C4-2B (cell line): ENCODE measurements around the gene CEP250.

Experiments used
- H3K27ac ChIP-seq: fragments of 450-650 bp; 2 replicates; pipeline ENCODE4 v1.5.1; 2017
- ZFX ChIP-seq: fragments of 450-650 bp; IDR thresholded peaks from 2 replicates; pipeline ENCODE4 v1.6.1; 2017
- TF ChIP-seq, protein P1 (sequence below): fragments of 450-650 bp; conservative IDR thresholded peaks from 2 replicates; pipeline ENCODE4 v1.5.1; 2017; ENCODE audit warnings: mild to moderate bottlenecking

The CEP250 gene

DNA sequence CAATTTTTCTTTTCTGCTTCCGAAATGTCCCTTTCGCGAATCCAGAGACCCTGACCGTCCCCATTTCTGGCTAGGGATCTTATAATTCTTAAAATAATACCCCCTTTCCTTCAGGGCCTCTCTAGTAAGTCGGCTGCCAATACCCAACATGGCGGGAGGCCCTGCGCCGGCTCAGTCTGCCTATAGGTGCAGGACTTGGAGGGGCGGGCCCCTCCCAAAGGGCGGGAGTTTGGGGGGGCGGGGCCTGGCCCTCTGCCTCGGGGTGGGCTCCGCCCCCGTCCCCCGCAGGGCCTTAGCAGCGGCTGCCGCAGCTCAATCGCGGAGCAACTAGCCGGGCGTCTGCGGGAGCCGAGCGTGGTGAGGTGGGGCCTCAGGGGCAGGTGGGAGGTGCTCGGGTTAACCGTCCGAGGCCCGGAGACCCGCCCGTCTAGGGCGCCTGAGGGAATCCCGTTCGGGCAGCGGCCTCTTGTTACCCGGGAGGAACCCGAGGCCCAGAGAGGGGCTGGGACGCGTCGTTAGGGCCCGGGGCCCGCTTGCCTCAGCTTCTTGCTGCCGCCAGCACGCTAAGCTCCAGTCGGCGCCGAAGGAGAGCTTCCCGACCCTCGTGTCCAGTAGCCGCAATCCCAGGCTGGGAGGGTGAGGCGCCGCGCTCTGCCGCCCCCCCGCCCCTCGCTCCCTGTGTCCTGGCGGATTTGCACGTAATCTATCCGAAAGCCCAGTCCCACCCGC lies at the start of gene CEP250:
TSS of gene CEP250 (plus strand) at position 718 of the 729 bp plus-strand sequence. CDS start 6,770 bp downstream, outside the sequence.
- peak; percentile 86 for TF ChIP-seq ZFX
- TF ChIP-seq, protein P1, sequence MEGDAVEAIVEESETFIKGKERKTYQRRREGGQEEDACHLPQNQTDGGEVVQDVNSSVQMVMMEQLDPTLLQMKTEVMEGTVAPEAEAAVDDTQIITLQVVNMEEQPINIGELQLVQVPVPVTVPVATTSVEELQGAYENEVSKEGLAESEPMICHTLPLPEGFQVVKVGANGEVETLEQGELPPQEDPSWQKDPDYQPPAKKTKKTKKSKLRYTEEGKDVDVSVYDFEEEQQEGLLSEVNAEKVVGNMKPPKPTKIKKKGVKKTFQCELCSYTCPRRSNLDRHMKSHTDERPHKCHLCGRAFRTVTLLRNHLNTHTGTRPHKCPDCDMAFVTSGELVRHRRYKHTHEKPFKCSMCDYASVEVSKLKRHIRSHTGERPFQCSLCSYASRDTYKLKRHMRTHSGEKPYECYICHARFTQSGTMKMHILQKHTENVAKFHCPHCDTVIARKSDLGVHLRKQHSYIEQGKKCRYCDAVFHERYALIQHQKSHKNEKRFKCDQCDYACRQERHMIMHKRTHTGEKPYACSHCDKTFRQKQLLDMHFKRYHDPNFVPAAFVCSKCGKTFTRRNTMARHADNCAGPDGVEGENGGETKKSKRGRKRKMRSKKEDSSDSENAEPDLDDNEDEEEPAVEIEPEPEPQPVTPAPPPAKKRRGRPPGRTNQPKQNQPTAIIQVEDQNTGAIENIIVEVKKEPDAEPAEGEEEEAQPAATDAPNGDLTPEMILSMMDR: no peak
- peak within 1 kb of the TSS; percentile 85 for H3K27ac ChIP-seq

DNA sequence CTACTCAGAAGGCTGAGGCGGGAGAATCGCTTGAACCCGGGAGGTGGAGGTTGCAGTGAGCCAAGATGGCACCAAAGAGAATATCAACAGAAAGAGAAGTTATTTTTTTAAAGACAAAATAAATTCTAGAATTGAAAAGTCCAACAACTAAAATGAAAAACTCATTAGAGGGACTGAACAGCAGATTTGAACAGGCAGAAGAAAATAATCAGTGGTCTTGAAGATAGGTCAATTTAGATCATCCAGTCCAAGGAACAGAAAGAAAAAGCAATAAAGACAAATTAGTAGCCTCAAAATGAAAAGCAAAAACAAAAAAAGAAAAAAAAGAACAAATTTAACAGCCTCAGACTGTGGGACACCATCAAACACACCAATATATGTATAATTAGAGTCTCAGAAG lies 49.6 kb upstream of the CEP250 start:
- H3K27ac ChIP-seq: no peak overlapping the region
- TF ChIP-seq, protein P1: no peak
- TF ChIP-seq ZFX: no peak

- H3K27ac ChIP-seq: no peak overlapping the region
- no peak for TF ChIP-seq ZFX
- TF ChIP-seq, protein P1: no peak
Observed at GRCh38 chr20:35408270-35408669, 47.1 kb upstream of the CEP250 start.

- no peak overlapping the region for H3K27ac ChIP-seq
- TF ChIP-seq ZFX: no peak
- TF ChIP-seq, protein P1: no peak
Observed at GRCh38 chr20:35409542-35409941, 45.9 kb upstream of the CEP250 start.

- no peak overlapping the region for H3K27ac ChIP-seq
- TF ChIP-seq, protein P1: no peak
- no peak for TF ChIP-seq ZFX
Observed at GRCh38 chr20:35410613-35411012, 44.8 kb upstream of the CEP250 start.

GRCh38 chr20:35421322-35421721 lies 34.1 kb upstream of the CEP250 start:
- no peak overlapping the region for H3K27ac ChIP-seq
- no peak for TF ChIP-seq ZFX
- TF ChIP-seq, protein P1: no peak

DNA sequence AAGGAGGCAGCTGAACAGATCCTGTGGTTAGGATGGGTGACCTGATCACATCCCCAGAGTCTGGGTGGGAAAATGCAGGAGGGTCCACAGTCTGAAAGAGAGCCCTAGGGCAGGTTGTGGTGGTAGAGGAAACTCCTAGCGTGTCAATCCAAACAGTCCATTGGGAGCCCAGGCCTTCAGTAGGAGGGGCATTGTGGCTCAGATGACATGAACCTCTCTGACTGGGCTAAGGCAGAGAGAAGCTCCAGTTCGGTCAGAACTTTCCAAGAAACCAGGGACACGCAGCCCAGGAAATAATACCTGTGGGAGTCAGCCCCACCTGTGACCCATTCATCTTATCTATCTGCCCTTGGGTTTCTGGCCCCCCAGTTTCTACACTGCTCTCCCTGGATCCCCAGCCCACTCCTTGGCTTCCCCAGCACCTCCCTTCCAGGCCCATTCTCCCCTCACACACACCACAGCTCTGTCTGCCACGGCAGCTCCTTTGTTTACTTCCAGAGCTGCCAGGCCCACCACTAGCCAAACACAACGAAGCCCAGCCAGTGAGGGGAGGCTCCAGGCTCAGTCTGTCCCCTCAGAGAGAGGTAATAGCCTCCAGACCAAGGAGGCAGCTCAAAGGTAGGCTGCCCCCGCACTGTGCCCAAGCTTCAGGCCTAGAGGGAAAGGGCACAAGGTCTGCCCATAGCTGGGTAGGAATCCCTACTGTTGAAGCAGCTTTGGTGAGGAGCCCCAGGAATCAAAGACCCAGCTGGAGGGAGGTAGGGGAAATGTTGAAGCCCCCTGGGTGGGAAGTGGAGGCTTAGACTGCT lies 23.6 kb upstream of the CEP250 start:
- no peak for TF ChIP-seq ZFX
- TF ChIP-seq, protein P1: no peak
- H3K27ac ChIP-seq: no peak overlapping the region
